ENCODE measurements around the gene MAML3. TPM values are rescaled to one million over a fixed set of nuclear protein-coding genes. Genes with fewer than 3 reads are reported as not detected.

The MAML3 gene
- total and polyA plus RNA-seq, 9 donors = 11.1 to 23.8 (median 14.9) TPM

- no peak for DNase-seq
- WGBS, 3 donors = 97 to 100% (median 97%) methylated on average over 1 of the region's 1 CpG
- peaks cover 7% of the 10 kb centered on the region for H3K4me1 ChIP-seq (ENCODE audit: insufficient read depth)
- no peak overlapping the region for H3K27ac ChIP-seq
- H3K36me3 ChIP-seq = no peaks in the 10 kb centered on the region
- H3K27me3 ChIP-seq = no peaks in the 10 kb centered on the region
- intact Hi-C loops (cut with DNase I) = loop anchor here in 1 of 4 donors (5.0 kb wide), 1 partner anchor 778 kb away; the partner anchor contains the start of gene ELMOD2
- no peak overlapping the region for H3K4me3 ChIP-seq
- TF ChIP-seq EP300 (IDR thresholded peaks at IDR 0.05) (no peak), POLR2A (IDR thresholded peaks at IDR 0.05) (no peak)
- TF ChIP-seq, protein P1, sequence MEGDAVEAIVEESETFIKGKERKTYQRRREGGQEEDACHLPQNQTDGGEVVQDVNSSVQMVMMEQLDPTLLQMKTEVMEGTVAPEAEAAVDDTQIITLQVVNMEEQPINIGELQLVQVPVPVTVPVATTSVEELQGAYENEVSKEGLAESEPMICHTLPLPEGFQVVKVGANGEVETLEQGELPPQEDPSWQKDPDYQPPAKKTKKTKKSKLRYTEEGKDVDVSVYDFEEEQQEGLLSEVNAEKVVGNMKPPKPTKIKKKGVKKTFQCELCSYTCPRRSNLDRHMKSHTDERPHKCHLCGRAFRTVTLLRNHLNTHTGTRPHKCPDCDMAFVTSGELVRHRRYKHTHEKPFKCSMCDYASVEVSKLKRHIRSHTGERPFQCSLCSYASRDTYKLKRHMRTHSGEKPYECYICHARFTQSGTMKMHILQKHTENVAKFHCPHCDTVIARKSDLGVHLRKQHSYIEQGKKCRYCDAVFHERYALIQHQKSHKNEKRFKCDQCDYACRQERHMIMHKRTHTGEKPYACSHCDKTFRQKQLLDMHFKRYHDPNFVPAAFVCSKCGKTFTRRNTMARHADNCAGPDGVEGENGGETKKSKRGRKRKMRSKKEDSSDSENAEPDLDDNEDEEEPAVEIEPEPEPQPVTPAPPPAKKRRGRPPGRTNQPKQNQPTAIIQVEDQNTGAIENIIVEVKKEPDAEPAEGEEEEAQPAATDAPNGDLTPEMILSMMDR (IDR thresholded peaks at IDR 0.05) = no peak
- no peaks in the 10 kb centered on the region for H3K9me3 ChIP-seq
Measured at GRCh38 chr4:139744232-139744631, 409.8 kb downstream of the MAML3 start.

- intact Hi-C loops (cut with DNase I) = loop anchor here in 1 of 4 donors (5.0 kb wide), 1 partner anchor 779 kb away; the partner anchor contains the start of gene ELMOD2
- Histone ChIP-seq H3K9me3 (no peaks in the 10 kb centered on the region), H3K27ac (no peak overlapping the region), H3K4me1 (ENCODE audit: insufficient read depth) (peaks cover 12% of the 10 kb centered on the region), H3K27me3 (no peaks in the 10 kb centered on the region), H3K36me3 (no peaks in the 10 kb centered on the region), H3K4me3 (no peak overlapping the region)
- WGBS, 3 donors = 70 to 73% (median 71%) methylated on average over 5 of the region's 5 CpGs
- TF ChIP-seq EP300 (IDR thresholded peaks at IDR 0.05) (no peak), POLR2A (IDR thresholded peaks at IDR 0.05) (no peak)
- TF ChIP-seq, protein P1 (IDR thresholded peaks at IDR 0.05) = no peak
- no peak for DNase-seq
Measured at GRCh38 chr4:139743027-139743426, 411.0 kb downstream of the MAML3 start.

- no peak overlapping the region for H3K4me3 ChIP-seq
- TF ChIP-seq EP300 (IDR thresholded peaks at IDR 0.05) (no peak), POLR2A (IDR thresholded peaks at IDR 0.05) (peak; percentile 45)
- TF ChIP-seq, protein P1 (IDR thresholded peaks at IDR 0.05) = peak in 2 of 3 donors; percentile 27 to 46
- no peaks in the 10 kb centered on the region for H3K36me3 ChIP-seq
- no peaks in the 10 kb centered on the region for H3K9me3 ChIP-seq
- peaks cover 12% of the 10 kb centered on the region for H3K4me1 ChIP-seq (ENCODE audit: insufficient read depth)
- peak overlapping the region; percentile 23 to 85 for H3K27ac ChIP-seq
- peak; percentile 61 to 81 (median 71) for DNase-seq
- intact Hi-C loops (cut with DNase I) = loop anchor here in 1 of 4 donors (5.0 kb wide), 1 partner anchor 782 kb away; the partner anchor contains the start of gene ELMOD2
- H3K27me3 ChIP-seq = no peaks in the 10 kb centered on the region
- 13 to 17% (median 14%) methylated on average over 10 of the region's 10 CpGs for WGBS, 3 donors
Measured at GRCh38 chr4:139740531-139741041, 413.4 kb downstream of the MAML3 start.

DNA sequence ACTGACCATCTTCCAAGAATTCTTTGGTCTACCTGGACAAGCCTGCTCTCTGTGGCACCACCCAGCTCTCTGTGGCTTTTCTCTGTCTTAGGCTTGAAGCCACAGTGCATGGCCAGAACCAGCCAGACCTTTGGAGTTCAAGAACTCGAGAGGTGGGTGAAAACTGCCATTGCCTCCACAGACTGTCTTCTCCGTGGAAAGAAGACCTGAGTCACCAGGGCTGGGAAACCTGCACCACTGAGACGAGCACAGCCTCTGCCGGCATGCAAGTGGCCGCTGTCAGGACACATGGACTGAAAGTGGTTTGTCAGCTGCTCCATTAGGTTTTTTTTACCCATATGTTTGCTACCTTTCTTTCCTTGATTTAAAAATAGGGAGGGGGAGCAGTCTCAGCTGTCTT is 413.9 kb downstream of the MAML3 start:
- no peak overlapping the region for H3K4me3 ChIP-seq
- H3K36me3 ChIP-seq = no peaks in the 10 kb centered on the region
- 43 to 65% (median 50%) methylated on average over 5 of the region's 5 CpGs for WGBS, 3 donors
- intact Hi-C loops (cut with DNase I) = loop anchor here in 1 of 4 donors (5.0 kb wide), 1 partner anchor 782 kb away; the partner anchor contains the start of gene ELMOD2
- H3K27me3 ChIP-seq = no peaks in the 10 kb centered on the region
- no peaks in the 10 kb centered on the region for H3K9me3 ChIP-seq
- peak overlapping the region; percentile 23 to 85 for H3K27ac ChIP-seq
- peak in 4 of 5 donors; percentile 40 to 65 (median 46) for DNase-seq
- TF ChIP-seq POLR2A (IDR thresholded peaks at IDR 0.05) = no peak
- TF ChIP-seq, protein P1 (IDR thresholded peaks at IDR 0.05) = no peak
- no peak for TF ChIP-seq EP300 (IDR thresholded peaks at IDR 0.05)
- peaks cover 12% of the 10 kb centered on the region for H3K4me1 ChIP-seq (ENCODE audit: insufficient read depth)
